Colonic mucosa (tissue), 4 donors: ENCODE data around the gene ZFPL1. TPM values are rescaled to one million over a fixed set of nuclear protein-coding genes. Genes with fewer than 3 reads are reported as not detected.

ENCODE experiments used
- DNase-seq: peaks from one replicate; pipeline ENCODE4 v3.0.0-alpha.2; 2020
- H3K27ac ChIP-seq: fragments of 200-600 bp; one replicate; pipeline ENCODE4 v1.8.0; 2021
- H3K27me3 ChIP-seq: fragments of 200-600 bp; one replicate; pipeline ENCODE4 v1.8.0; 2021
- H3K36me3 ChIP-seq: fragments of 200-600 bp; one replicate; pipeline ENCODE4 v1.8.0; 2021
- H3K4me1 ChIP-seq: fragments of 200-600 bp; one replicate; pipeline ENCODE4 v1.8.0; 2021; ENCODE audit warnings: mild to moderate bottlenecking
- H3K4me3 ChIP-seq: fragments of 200-600 bp; one replicate; pipeline ENCODE4 v1.8.0; 2021
- H3K9ac ChIP-seq, 2 donors: one replicate each; pipeline ENCODE4 v1.7.0; 2013; ENCODE audit warnings: control low read depth in 2 of 2, low read depth in 2 of 2, low read length in 2 of 2
- H3K9me3 ChIP-seq: fragments of 200-600 bp; one replicate; pipeline ENCODE4 v1.8.0; 2021
- CTCF ChIP-seq: fragments of 200-600 bp; IDR thresholded peaks from one replicate; pipeline ENCODE4 v1.8.0; 2022; ENCODE audit warnings: antibody characterized with exemption, mild to moderate bottlenecking
- intact Hi-C: fragments of 100-400 bp; cut with DNase I; formaldehyde crosslinking; loops from one replicate; pipeline ENCODE4 v1.14.1; 2022
- microRNA-seq: library from miRNA; unstranded; fragments of <30 nt; microRNA quantifications from one replicate; pipeline ENCODE4, GENCODE V29; 2019
- total RNA-seq, 2 donors: library from RNA; stranded (reverse); fragmentation: NEBNext Ultra II Directional in 1 of 2; extraction: Animal tissue kit (Norgen Biotek cat#: 25700) in 1 of 2; gene quantifications; one replicate each; pipeline ENCODE4 v1.2.1, GENCODE V29; 2021
- donor health status: healthy.
- donor health status: DM: no; HTN: no; CAD: no.
- donor health status: DM: no; HTN: no; CAD: no.

ZFPL1 gene
- total RNA-seq, 2 donors from 2014 or later: 43.2 to 54.3 TPM

- no peaks in the 10 kb centered on the region for H3K27me3 ChIP-seq
- intact Hi-C loops: loop anchor here (5.0 kb wide), 1 partner anchor 46 kb away; the partner anchor contains the start of gene CAPN1
- no peak overlapping the region for H3K4me3 ChIP-seq
- peak overlapping the region; percentile 26 to 62 for H3K9ac ChIP-seq
- peak; percentile 65 for DNase-seq
- H3K36me3 ChIP-seq: peaks cover 2% of the 10 kb centered on the region
- no peak for TF ChIP-seq CTCF
- peak overlapping the region; percentile 94 for H3K27ac ChIP-seq
- H3K9me3 ChIP-seq: no peaks in the 10 kb centered on the region
- peaks cover 15% of the 10 kb centered on the region for H3K4me1 ChIP-seq
Observed at GRCh38 chr11:65136515-65137096, 52.6 kb downstream of the ZFPL1 start.

Small RNAs within 50 kb of the gene (microRNA-seq; reads per million reads assigned to microRNA genes)
- not detected for gene MIR6751

Other genes starting within 250 kb of the ZFPL1 start
- 10 to 100 TPM; 29.3 to 41.6 TPM for gene CDC42BPG, start 239.6 kb upstream of the ZFPL1 start, total RNA-seq
- gene EHD1, start 205.6 kb upstream of the ZFPL1 start, total RNA-seq: 10 to 100 TPM; 66.5 to 72.3 TPM
- 10 to 100 TPM; 30.6 to 32.8 TPM for gene ATG2A, start 167.0 kb upstream of the ZFPL1 start, total RNA-seq
- gene PPP2R5B, start 159.5 kb upstream of the ZFPL1 start, total RNA-seq: 10 to 100 TPM; 18.6 to 36.1 TPM
- not detected for gene GPHA2, start 148.3 kb upstream of the ZFPL1 start, total RNA-seq
- not detected for gene MAJIN, start 112.1 kb upstream of the ZFPL1 start, total RNA-seq
- 10 to 100 TPM; 14.1 to 20.7 TPM for gene BATF2, start 87.3 kb upstream of the ZFPL1 start, total RNA-seq
- gene ARL2, start 70.1 kb upstream of the ZFPL1 start, total RNA-seq: 100 to 1,000 TPM in 1 of 2 donors, 10 to 100 TPM in 1; 81.9 to 102 TPM
- 10 to 100 TPM; 37.7 to 53.8 TPM for gene SNX15, start 56.8 kb upstream of the ZFPL1 start, total RNA-seq
- 10 to 100 TPM; 12.9 to 26.7 TPM for gene SAC3D1, start 43.0 kb upstream of the ZFPL1 start, total RNA-seq
- gene NAALADL1, start 25.7 kb upstream of the ZFPL1 start, total RNA-seq: 10 to 100 TPM; 10.5 to 30.8 TPM
- gene CDCA5, start 182 bp upstream of the ZFPL1 start, total RNA-seq: 10 to 100 TPM in 1 of 2 donors, 1 to 10 TPM in 1; 9.7 to 51.7 TPM
- gene VPS51, start 12.0 kb downstream of the ZFPL1 start, total RNA-seq: 100 to 1,000 TPM; 147 to 159 TPM
- gene TM7SF2, start 27.6 kb downstream of the ZFPL1 start, total RNA-seq: 10 to 100 TPM; 26.6 to 40.0 TPM
- 10 to 100 TPM in 1 of 2 donors, 1 to 10 TPM in 1; 8.1 to 17.3 TPM for gene ZNHIT2, start 33.5 kb downstream of the ZFPL1 start, total RNA-seq
- gene FAU, start 37.9 kb downstream of the ZFPL1 start, total RNA-seq: 100 to 1,000 TPM; 752 to 950 TPM
- 10 to 100 TPM; 60.7 to 72.3 TPM for gene MRPL49, start 38.1 kb downstream of the ZFPL1 start, total RNA-seq
- gene SYVN1, start 50.3 kb downstream of the ZFPL1 start, total RNA-seq: 10 to 100 TPM; 64.3 to 66.0 TPM
- not detected for gene SPDYC, start 86.0 kb downstream of the ZFPL1 start, total RNA-seq
- gene CAPN1, start 97.7 kb downstream of the ZFPL1 start, total RNA-seq: 100 to 1,000 TPM; 325 to 416 TPM
- 10 to 100 TPM in 1 of 2 donors, 1 to 10 TPM in 1; 5.9 to 28.0 TPM for gene POLA2, start 177.7 kb downstream of the ZFPL1 start, total RNA-seq
- 10 to 100 TPM in 1 of 2 donors, 1 to 10 TPM in 1; 7.8 to 28.3 TPM for gene CDC42EP2, start 230.6 kb downstream of the ZFPL1 start, total RNA-seq
- gene DPF2, start 249.6 kb downstream of the ZFPL1 start, total RNA-seq: 10 to 100 TPM; 35.0 to 48.0 TPM